GM21381 (cell line): ENCODE data around the gene ARHGAP42.

ENCODE experiments used
- ATAC-seq: cut with Tn5 transposase; IDR thresholded peaks from one replicate; pipeline ENCODE4 v1.9.1; 2021; ENCODE audit warnings: mild to moderate bottlenecking, moderate library complexity; ENCODE audit not compliant: unreplicated experiment

Gene ARHGAP42

DNA sequence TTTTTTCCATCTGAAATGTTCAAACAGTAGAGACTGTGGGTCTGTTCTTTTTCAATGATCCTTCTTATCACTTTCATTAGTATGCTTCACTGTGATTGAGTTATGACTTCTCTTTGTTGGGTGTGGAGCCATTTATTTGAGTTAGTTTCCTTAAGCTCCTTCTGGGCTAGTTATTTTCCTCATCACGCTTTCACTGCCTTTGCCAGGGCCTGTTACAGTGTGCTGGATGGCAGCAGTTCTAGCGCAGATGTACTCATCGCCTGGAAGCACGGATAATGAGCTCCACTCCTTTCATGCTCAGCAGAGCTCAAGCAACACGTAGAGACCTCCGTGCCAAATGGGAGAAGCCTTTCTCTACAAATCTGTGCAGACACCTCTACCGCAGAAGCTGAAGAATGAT is 7.0 kb upstream of the ARHGAP42 start:
- no peak for ATAC-seq

DNA sequence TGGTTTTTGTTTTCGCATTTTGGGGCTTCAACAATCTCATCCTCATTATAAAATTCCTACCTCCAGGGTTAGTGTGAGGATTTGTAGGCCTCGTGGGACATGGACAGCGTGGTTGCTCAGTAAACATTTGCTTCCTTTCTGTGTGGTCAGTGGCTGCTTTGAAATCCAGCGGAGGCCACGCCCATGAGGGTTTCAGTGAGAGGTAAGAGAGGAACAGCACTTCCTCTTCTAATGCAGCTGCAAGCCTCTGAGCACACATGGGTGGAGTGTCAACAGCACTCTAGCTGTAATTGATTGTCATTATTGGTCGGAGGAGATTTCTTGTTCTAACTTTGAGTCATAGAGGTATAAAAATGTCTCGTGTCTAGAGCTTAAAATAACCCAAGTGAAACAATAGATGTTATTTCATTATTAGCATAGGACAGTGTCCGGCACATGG is 6.0 kb upstream of the ARHGAP42 start:
- ATAC-seq = peak; percentile 98

DNA sequence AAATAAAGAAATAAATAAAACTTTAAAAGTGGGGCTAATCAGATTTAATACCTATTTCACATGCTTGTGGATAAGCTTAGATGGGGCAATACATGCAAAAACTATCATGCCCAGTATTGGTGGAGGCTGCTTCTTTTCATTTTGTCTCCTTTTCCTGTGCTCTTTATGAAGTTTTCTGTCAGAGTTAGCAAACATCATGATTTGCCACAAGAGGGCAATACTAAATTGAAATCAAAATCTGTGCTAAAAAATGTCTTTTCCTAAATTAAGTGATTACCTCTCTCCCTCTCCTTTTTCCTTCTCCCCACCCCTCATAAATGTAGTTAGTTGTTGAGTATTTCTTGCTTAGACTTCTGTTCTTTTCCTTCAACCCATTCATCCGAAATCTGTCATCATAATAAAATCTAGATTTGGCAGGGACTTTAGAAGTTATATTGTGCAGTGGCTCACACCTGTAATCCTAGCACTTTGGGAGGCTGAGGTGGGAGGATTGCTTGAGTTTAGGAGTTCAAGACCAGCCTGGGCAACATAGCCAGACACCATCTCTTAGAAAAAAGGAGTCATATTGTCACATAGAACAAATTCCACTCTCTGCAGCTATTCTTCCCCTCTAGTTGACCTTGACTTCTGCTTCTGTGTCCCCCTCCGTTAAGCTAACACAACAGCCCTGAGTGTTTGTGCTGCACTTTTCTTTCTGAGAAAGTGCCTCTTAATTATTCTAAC is 4.7 kb upstream of the ARHGAP42 start:
- ATAC-seq = no peak

- ATAC-seq = no peak
Observed at GRCh38 chr11:100683126-100683525, 4.0 kb upstream of the ARHGAP42 start.

DNA sequence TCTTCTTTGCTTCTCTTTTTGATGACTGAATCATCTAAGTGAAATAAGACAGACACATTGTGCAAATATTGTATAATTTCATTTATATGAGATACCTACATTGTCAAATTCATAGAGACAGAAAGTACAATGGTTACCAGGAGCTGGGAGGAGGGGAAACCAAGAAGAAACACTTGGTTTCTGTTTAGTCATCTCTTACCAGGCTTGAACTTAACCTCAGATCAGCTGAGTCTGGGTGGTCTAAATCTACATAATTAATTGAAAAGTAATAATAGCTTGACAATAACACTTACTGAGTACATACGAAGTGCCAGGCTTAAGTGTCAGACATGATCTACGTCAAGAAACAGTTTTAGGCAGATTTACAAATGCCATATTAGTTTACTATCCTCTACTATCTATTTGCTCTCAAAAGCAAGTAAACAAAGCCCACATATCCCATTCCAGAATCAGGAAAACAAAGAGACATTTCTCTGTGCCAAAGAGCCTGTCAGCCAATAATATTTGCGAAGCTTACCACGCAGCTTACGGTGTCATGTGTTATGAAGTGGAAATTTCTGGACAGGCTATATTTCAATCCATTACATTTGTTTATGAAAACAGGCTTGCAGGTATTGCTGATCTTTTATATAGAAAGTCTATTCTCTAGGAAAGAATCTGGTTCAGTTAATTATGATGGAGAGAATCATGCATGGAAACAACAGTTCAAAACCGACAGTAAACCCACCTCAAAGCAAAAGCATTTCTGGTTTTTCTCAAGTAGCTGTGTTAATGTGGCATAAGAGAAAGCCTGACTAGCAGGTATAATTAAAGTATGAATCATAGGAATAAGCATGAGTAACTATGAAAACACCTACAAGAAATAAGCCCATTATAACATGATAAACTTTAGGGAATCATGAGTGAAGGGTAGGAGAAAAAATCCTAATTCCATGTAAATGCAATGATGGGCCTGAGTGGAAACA is 2.7 kb upstream of the ARHGAP42 start:
- peak; percentile 30 for ATAC-seq

- no peak for ATAC-seq
Observed at GRCh38 chr11:100686476-100687053, 523 bp upstream of the ARHGAP42 start.

DNA sequence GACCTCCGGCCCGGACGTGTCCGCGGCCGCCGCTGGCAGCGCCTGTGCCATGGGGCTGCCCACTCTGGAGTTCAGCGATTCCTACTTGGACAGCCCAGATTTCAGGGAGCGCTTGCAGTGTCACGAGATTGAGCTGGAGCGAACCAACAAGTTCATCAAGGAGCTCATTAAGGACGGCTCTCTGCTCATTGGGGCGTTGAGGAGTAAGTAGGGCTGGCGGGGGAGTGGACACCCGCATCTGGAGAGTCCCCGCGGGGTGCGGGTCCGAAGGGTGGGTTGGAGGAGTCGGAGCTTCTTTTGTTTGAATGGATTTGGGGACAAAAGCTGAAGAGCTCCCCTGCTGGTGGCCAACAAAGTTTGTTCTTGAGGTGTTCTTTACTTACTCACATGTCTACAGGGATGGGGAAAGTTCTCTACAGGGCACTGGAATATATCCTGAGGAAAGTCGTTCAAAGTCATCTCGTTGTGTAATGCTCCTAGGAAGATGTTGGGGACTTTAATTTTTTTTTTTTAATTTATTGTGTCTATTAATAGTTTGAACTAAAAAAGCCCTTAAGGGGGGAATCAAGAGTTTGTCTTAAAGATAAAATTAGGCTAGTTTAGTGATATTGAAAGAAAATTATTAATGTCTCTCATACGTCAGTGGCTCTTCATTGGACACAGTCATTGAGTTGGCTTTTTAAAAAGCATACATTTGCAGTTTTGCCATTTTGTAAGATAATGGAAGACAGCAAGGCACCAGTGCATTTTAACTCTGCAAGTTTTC is 725 bp downstream of the ARHGAP42 start:
- ATAC-seq = peak; percentile 71

DNA sequence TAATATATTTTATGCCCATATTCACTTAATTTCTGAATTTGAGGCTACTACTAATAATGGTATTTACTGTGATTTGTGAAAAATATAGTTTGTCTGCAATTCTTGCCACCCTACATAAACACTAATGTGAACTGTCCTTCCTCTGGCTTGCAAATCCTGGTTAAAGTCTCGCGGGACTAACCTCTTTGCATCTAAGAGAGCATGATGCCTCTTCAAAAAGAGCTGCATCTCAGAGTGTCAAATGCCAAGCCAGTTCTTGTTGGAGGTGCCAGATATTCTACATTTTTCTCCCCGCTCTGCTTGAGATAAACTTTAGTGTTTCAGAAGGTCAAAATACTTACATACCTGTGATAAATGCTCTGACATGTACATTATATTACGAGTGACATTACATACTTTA is 2.1 kb downstream of the ARHGAP42 start:
- ATAC-seq = no peak

DNA sequence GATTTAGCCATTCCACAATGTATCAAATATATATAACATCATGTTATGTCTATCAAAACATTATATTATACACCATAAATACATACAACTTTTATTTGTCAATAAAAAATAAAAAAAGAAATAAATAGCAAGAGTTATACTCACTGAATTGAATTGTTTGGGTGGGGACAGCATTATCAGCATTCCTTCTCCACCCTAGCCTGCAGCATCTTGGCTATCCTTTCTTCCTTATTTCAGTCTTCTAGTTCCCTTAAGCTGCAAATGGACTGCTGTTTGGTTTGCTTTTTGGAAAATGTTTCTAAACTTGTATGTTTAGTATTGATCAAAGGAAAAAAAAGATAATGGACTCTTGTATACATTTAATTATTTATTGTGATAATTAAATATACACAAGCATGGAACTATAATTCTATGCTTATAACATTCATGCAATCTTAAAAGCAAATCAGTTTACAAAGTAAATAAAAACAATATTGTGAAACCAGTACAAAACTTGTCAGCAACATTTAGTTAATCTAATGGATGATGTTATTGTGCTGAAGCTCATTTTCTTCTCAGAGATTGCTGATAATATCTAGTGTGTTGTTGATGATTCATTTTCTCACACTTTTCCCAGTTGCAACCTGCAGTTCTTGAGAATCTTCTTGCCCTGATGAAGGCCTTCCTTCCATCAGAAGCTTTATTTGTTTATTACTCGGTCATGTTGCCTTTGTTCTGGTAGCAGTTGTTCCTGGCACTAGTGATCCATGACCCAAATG is 5.0 kb downstream of the ARHGAP42 start:
- ATAC-seq = no peak

DNA sequence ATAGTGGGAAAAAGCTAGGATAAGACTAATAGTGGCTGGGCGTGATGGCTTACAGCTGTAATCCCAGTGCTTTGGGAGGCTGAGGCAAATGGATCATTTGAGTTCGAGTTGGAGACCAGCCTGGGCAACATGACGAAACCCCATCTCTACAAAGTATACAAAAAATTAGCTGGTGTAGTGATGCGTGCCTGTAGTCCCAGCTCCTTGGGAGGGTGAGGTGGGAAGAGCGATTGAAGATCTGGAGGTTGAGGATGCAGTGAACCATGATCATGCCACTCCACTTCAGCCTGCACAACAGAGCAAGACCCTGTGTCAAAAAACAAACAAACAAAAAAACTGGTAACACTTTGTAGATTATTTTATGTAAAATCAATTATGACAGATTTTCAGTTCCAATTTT is 8.8 kb downstream of the ARHGAP42 start:
- ATAC-seq = no peak

DNA sequence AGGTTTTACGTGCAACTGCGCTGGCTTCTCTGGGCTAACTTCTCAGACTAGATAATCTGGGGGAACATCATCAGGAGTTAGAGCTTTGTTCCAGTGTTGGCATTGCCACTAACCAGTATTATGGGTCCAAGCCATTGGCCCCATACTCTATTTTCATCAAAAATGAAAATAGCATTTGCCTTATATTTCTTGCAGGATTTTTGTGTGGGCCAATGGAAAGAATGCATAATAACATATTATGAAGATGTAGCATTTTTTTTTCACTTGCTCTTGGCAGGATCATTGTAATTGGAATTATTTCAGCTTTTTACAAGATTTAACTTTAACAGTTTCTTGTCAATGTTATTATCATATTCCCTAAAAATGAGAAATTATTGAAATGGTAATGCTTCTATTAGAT is 16.1 kb downstream of the ARHGAP42 start:
- no peak for ATAC-seq

DNA sequence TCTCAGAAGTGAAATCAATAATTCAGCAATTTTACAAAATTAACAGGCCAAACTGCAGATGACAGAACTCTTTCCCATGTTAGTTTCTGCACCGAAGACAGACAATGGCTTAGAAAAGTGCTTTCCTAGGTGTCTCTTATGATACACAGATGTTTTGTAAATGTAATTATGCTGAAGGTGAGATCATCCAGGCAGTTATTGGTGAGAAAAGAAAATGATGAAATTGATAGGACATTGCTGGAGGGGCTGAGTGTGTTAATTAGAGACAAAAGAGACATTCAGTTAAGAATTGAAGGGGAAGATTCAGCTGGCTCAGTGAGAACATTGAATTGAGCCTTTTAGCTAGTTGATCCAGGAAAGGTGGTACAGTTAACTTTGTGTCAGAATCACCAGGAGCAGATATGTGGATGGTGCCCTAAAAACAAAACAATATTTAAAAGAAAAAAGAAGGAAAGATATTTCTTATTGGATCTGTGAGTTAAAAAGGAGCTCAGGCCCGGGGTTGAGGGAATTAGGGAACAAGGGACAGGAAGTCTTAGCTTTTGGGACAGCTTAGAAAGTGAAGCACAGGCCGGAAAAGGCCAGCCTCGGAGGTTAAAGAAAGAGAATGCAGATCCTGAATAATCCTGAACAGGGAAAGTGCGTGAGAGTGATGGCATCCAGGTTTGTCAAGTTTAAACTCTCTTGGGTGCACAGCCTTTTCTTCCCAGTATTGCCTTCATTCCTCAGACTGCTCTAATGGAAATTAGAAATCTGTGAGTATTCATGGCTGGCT is 16.9 kb downstream of the ARHGAP42 start:
- no peak for ATAC-seq

- no peak for ATAC-seq
Observed at GRCh38 chr11:100705447-100705846, 18.4 kb downstream of the ARHGAP42 start.

- ATAC-seq = peak; percentile 73
Observed at GRCh38 chr11:100706179-100706578, 19.1 kb downstream of the ARHGAP42 start.

DNA sequence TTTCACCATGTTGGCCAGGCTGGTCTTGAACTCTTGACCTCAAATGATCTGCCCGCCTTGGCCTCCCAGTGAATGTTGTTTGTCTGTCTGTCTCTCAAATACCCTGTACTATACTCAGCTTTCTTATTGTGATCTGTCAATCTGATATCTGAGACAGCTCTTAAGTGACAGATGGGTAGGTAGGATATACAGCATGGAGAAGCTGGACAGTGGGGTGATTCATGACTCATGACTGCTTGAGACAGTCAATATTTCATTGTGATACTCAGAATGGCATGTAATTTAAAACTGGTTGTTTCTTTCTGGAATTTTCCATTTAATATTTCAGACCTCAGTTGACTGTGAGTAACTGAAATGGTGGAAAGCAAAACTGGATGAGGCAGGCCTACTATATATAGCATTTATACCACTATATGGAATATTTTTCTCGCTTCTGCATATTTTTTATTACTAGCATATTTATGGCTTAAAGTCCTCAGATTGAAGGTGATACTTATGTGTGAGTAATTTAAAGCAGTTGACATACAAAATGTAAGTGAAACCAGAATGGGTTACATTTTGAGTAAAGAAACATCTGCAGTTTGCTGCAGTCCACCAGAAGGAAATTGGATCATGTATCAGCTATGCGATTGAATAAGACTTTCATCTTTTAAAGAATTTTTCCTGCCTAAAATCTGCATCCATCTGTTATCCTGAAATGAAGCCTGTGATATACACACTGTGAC is 22.3 kb downstream of the ARHGAP42 start:
- peak; percentile 61 for ATAC-seq

DNA sequence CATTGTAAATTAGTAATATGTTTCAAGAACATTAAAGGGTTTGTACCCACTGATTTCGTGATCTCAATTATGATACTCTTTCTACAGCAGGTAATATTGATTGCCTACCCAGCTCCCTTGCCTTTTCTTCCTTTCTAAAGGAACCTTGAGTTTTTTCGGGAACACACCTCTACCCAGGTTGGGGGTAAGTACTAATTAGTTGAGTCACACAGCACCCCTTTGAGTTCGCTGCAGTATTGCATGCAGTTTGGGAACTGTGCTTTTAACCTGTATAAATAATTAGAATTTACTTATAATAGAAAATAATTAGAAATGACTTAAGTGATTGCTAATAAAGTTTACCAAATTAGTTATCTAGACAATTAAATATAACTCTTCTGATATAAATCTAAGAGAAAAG is 24.9 kb downstream of the ARHGAP42 start:
- ATAC-seq = no peak

GRCh38 chr11:100712583-100712982 is 25.5 kb downstream of the ARHGAP42 start:
- ATAC-seq = no peak

GRCh38 chr11:100715165-100715761 is 28.2 kb downstream of the ARHGAP42 start:
- no peak for ATAC-seq
